Ectodermal cell (in vitro differentiated cells): Measurements from ENCODE around the gene CHRM5.
A peak's percentile ranks its signal among the peaks of the same experiment; 100 is the strongest.
"Not testable (repeated sequence)": the region's sequence is repeated elsewhere in the genome, so short reads cannot be mapped to it uniquely, and the experiment has no call there.

Source experiments
- H3K27ac ChIP-seq: 2 replicates; pipeline ENCODE4 v1.7.0; 2013; ENCODE audit warnings: mild to moderate bottlenecking, low read depth, low read length; ENCODE audit not compliant: insufficient read depth, poor library complexity, severe bottlenecking
- H3K27me3 ChIP-seq: 2 replicates; pipeline ENCODE4 v1.7.0; 2013; ENCODE audit warnings: mild to moderate bottlenecking, low read length; ENCODE audit not compliant: insufficient read depth, control insufficient read depth, poor library complexity, severe bottlenecking
- H3K36me3 ChIP-seq: one replicate; pipeline ENCODE4 v1.7.0; 2013; ENCODE audit warnings: low read length; ENCODE audit not compliant: control insufficient read depth, insufficient read depth
- H3K4me1 ChIP-seq: one replicate; pipeline ENCODE4 v1.7.0; 2013; ENCODE audit warnings: low read length; ENCODE audit not compliant: control insufficient read depth, insufficient read depth
- H3K4me3 ChIP-seq: 2 replicates; pipeline ENCODE4 v1.7.0; 2013; ENCODE audit warnings: low read depth, low read length, control low read depth; ENCODE audit not compliant: insufficient read depth
- H3K9me3 ChIP-seq: 2 replicates; pipeline ENCODE4 v1.7.0; 2013; ENCODE audit warnings: mild to moderate bottlenecking, low read length, moderate library complexity; ENCODE audit not compliant: control insufficient read depth
- WGBS, 2 experiments: methylation state at CpG; one replicate each; pipeline ENCODE4 v1.1.7; 2013; ENCODE audit warnings: missing lambda C conversion rate in 2 of 2; 5-methylcytosine and 5-hydroxymethylcytosine counted together

The CHRM5 gene

DNA sequence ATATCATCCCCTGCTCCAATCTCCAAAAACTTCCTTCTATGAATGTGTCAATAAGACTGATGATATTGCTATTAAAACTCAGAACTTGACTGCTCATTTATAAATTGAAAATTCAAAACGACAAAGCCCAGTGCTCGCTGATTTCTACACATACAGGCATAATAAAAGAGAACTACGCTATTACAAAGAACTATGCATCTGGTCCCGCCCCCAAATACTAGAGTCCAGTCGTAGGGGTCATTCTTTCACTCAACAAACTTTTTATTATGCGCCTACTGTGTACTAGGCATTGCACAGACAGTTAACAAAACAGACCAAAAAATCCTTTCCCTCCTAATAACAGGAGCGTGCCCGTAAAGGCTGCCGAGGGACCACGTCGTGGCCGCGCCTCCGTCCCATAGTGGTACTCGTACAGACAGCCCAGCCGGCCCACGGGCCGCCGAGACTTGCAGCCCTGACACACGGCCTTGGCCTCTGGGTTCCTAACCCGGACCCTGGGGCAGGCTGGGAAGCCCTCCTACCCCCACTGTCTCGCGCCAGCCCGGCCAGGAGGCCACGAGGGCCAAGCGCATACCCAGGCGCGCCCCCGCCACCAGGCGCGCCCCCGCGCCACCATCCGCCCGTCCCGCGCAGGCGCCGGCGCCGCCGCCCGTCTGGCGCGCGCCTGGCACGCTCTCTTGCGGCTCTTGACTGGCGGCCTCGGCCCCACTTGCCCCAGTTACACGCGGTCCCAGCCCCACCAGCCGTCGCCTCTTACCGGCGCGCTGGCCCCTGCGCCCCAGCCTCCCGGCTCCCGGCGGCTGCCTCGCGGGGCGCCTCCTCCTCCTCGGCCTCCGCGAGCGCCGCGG, 70.0 kb downstream of the CHRM5 start:
- peaks cover 14% of the 10 kb centered on the region for H3K27me3 ChIP-seq
- no peaks in the 10 kb centered on the region for H3K4me1 ChIP-seq
- no peaks in the 10 kb centered on the region for H3K9me3 ChIP-seq
- 1% methylated on average over 69 of the region's 70 CpGs for WGBS, 2 experiments
- peak overlapping the region; percentile 71 for H3K4me3 ChIP-seq
- H3K27ac ChIP-seq, result peak overlapping the region; percentile 81
- no peaks in the 10 kb centered on the region for H3K36me3 ChIP-seq

DNA sequence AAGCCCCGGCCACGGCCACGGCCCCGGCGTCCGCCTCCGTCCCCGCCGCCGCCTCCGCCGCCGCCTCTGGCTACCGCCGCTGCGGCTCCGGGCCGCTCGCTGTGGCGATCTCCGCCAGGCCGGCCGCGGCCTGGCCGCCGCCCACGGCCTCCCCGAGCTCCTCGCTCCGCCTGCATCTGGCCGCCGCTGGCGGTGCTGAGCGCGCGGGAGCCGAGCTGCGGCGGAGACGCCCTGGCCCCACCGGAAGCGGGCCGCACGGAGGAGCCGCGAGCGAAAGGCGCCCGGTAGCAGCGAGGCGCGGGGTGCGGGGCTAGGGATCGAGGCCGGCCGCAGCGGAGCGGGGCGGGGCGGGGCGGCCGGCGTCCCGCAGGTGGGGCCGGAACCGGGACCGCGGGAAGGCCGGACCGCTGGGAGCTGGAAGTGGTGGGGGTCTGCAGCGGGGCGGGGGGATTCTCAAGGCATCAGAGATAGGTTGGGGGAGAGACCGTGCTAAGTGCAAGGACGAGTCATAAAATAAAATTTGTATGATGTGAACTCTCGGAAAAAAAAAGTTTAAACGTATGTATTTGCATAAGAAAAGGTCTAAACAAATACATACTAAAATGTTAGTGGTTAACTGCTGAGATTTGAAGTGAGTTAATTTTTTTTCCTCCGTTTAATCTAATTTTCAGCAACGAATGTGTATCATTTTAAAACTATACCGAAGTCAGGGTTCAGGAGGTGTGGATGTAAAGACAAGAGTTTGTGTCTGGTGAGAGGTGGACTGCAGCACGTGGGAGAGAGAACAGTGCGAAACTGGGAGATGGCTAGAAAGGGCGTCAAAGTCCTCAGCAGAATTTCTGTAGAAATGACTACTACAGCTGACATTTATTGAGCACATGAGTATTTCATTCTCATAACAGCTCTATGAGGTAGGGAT, 70.8 kb downstream of the CHRM5 start, which contains the start of gene AVEN:
AVEN (minus strand) TSS at position 334 of the 919 bp plus-strand sequence; CDS start at position 176, 158 bp downstream.
- peaks cover 14% of the 10 kb centered on the region for H3K27me3 ChIP-seq
- no peaks in the 10 kb centered on the region for H3K4me1 ChIP-seq
- H3K36me3 ChIP-seq, result no peaks in the 10 kb centered on the region
- H3K27ac ChIP-seq, result peak within 1 kb of the TSS; percentile 81
- no peaks in the 10 kb centered on the region for H3K9me3 ChIP-seq
- H3K4me3 ChIP-seq, result peak within 1 kb of the TSS; percentile 71
- 1 to 2% methylated on average over 79 to 82 of the region's 82 CpGs for WGBS, 2 experiments

DNA sequence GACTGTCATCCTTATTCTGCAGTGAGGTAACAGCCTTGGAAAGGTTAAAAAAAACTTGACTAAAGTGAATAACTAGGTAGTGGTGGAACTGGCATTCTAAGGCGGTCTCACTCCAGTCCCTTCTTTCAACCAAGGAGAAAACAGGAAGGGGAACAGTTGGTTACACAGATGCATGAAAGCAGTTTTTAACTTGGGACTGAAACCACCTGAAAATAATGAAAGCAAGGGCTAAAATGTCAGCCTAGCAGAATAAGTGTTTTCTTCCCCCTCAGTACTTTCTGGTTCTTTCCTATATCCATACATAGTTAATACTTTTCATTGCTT, 71.5 kb downstream of the CHRM5 start:
- 65 to 73% methylated on average over 1 of the region's 1 CpG for WGBS, 2 experiments
- H3K9me3 ChIP-seq, result no peaks in the 10 kb centered on the region
- no peaks in the 10 kb centered on the region for H3K4me1 ChIP-seq
- H3K27me3 ChIP-seq, result peaks cover 14% of the 10 kb centered on the region
- H3K27ac ChIP-seq, result no peak overlapping the region
- H3K4me3 ChIP-seq, result no peak overlapping the region
- H3K36me3 ChIP-seq, result no peaks in the 10 kb centered on the region

DNA sequence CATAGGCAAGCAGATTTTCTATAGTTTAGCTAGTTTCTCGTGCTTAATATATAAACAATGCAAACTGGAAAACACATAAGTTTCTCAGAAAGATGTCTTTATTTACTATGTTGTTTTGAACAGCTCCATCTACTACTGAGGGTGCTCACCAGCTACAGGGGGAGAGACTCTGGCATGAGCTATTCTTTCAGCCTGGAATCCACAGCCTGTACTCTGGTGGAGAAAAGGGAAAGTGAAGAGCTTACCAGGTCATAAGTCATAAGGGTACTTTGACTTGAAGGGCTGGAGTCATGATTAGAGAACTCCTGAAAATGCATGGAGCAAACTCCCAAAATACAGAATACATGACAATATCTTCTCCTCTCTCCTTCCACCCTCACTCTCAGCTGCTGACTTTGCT, 75.1 kb downstream of the CHRM5 start:
- no peaks in the 10 kb centered on the region for H3K36me3 ChIP-seq
- no peaks in the 10 kb centered on the region for H3K4me1 ChIP-seq
- peaks cover 14% of the 10 kb centered on the region for H3K27me3 ChIP-seq
- no peak overlapping the region for H3K27ac ChIP-seq
- H3K4me3 ChIP-seq, result no peak overlapping the region
- 100% methylated on average over 1 of the region's 1 CpG; no CpG with 5 or more reads in 1 of the 2 experiments for WGBS, 2 experiments
- H3K9me3 ChIP-seq, result no peaks in the 10 kb centered on the region

DNA sequence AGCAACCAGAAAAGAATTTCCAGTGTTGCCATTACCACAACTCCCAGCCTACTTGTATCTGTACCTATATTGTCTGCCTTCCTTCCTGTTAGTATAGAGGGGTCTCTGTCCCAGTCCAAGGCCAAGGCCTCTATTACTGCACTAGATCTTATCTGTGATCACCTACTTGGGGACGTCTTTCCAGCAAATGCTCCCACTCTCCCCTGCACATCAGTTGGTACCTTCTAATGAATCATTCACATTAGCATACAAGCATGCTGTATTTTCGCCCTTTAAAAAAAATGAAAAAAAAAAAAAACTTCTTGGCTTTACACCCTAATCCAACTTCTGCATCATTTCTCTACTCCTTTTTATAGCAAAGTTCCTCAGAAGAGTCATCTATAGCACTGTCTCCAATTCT, 75.5 kb downstream of the CHRM5 start:
- no peak overlapping the region for H3K4me3 ChIP-seq
- no peaks in the 10 kb centered on the region for H3K9me3 ChIP-seq
- H3K4me1 ChIP-seq, result no peaks in the 10 kb centered on the region
- WGBS, 2 experiments, result 92 to 93% methylated on average over 2 of the region's 2 CpGs
- no peak overlapping the region for H3K27ac ChIP-seq
- peaks cover 14% of the 10 kb centered on the region for H3K27me3 ChIP-seq
- H3K36me3 ChIP-seq, result no peaks in the 10 kb centered on the region

DNA sequence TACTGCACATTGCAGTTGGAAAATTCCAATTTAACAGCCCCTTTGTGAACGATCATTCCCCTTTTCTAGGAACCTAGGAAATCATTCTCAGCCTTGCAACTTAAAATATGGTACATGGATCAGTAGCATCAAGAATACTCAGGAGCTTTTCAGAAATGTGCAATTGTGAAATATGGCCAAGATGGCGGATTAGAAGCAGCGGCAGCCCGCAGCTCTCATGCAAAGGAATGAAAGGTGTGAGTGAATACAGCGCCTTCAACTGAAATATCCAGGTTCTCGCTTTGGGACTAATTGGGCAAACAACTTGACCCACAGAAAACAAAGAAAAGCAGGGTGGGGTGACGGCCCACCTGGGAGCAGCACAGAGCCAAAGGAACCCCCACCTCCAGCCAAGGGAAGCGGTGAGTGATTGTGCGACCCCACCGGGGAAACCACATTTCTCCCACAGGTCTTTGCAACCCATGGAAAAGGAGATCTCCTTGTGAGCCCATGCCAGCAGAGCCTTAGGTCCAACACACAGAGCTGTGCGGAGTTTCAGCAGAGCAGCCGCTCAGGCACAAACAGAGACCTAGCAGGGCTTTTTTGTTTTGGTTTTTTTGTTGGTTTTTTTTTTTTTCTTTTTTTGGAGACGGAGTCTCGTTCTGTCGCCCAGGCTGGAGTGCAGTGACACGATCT, 78.3 kb downstream of the CHRM5 start:
- H3K9me3 ChIP-seq, result no peaks in the 10 kb centered on the region
- no peaks in the 10 kb centered on the region for H3K36me3 ChIP-seq
- no peak overlapping the region for H3K4me3 ChIP-seq
- H3K27me3 ChIP-seq, result no peaks in the 10 kb centered on the region
- H3K27ac ChIP-seq, result no peak overlapping the region
- no peaks in the 10 kb centered on the region for H3K4me1 ChIP-seq
- 93 to 97% methylated on average over 12 of the region's 16 CpGs for WGBS, 2 experiments

DNA sequence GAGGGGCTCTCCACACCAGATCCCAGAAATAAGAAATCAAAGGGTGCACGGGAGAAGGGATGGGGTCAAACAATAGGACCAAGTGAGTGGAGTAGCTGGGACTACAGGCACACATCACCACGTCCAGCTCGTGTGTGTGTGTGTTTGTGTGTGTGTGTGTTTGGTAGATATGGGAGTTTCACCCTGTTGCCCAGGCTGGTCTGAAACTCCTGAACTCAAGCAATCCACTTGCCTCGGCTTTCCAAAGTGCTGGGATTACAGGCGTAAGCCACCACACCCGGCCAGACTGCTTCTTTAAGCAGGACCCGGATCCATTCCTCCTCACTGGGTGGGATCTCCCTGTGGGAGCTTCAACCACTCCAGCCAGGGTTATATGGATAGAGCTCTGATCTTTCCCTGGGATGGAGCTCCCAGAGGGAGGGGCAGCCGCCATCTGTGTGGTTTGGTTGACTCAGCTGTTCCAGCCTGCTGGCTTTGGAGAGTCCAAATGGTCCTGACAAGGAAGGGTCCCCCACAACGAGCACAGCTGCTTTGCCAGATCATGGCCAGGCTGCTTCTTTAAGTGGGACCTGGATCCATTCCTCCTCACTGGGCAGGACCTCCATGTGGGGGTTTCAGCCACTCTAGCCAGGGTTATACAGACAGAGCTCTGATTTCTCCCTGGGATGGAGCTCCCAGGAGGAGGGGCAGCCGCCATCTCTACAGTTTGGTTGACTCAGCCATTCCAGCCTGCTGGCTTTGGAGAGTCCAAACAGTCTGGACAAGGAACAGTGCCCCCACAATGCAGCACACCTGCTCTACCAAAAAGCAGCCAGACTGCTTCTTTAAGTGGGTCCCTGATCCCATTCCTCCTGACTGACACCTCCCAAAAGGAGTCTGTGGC, 79.8 kb downstream of the CHRM5 start:
- no peak overlapping the region for H3K27ac ChIP-seq
- no peaks in the 10 kb centered on the region for H3K27me3 ChIP-seq
- H3K9me3 ChIP-seq, result no peaks in the 10 kb centered on the region
- no peaks in the 10 kb centered on the region for H3K4me1 ChIP-seq
- no peaks in the 10 kb centered on the region for H3K36me3 ChIP-seq
- 88 to 92% methylated on average over 10 of the region's 10 CpGs for WGBS, 2 experiments
- no peak overlapping the region for H3K4me3 ChIP-seq

DNA sequence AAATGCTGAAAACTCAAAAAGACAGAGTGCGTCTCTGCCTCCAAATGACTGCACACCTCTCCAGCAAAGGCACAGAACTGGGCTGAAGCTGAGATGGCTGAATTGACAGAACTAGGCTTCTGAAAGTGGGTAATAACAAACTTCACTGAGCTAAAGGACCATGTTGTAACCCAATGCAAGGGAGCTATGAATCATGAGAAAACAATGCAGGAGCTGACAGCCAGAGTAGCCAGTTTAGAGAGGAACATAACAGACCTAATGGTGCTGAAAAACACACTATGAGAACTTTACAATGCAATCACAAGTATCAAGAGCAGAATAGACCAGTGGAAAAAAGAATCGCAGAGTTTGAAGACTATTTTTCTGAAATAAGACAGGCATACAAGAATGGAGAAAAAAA, 80.8 kb downstream of the CHRM5 start:
- H3K27me3 ChIP-seq, result no peaks in the 10 kb centered on the region
- no peak overlapping the region for H3K4me3 ChIP-seq
- no peaks in the 10 kb centered on the region for H3K36me3 ChIP-seq
- WGBS, 2 experiments, result 93 to 96% methylated on average over 2 of the region's 2 CpGs
- no peak overlapping the region for H3K27ac ChIP-seq
- H3K9me3 ChIP-seq, result no peaks in the 10 kb centered on the region
- H3K4me1 ChIP-seq, result no peaks in the 10 kb centered on the region

DNA sequence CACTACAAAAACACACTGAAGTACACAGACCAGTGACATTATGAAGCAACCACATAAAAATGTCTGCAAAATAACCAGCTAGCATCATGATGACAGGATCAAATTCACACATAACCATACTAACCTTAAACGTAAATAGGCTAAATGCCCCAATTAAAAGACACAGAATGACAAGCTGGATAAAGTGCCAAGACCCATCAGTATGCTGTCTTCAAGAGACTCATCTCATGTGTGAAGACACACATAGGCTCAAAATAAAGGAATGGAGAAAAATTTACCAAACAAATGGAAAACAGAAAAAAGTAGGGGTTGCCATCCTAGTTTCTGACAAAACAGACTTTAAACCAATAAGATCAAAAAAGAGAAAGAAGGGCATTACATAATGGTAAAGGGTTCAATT, 82.1 kb downstream of the CHRM5 start:
- 81 to 84% methylated on average over 1 of the region's 1 CpG for WGBS, 2 experiments
- not testable (repeated sequence) for H3K27me3 ChIP-seq, H3K36me3 ChIP-seq

More for the DNA sequence above, 82.1 kb downstream of the CHRM5 start:
- H3K4me3 ChIP-seq, H3K4me1 ChIP-seq, H3K27ac ChIP-seq, H3K9me3 ChIP-seq: not testable (repeated sequence)
